NCI-H460 (cell line): ENCODE measurements around the gene TMUB1. TPM values are rescaled to one million over a fixed set of nuclear protein-coding genes. Genes with fewer than 3 reads are reported as not detected.
A peak's percentile ranks its signal among the peaks of the same experiment; 100 is the strongest.
"Not testable (repeated sequence)": the region's sequence is repeated elsewhere in the genome, so short reads cannot be mapped to it uniquely, and the experiment has no call there.

ENCODE experiments used
- DNase-seq: peaks from one replicate; pipeline ENCODE4 v3.0.0-alpha.2; 2016; ENCODE audit warnings: low read depth; ENCODE audit errors: extremely low read depth
- total RNA-seq: library from RNA; depleted of rRNA; stranded (reverse); fragments of >200 nt; shearing (Covaris generic); gene quantifications from 2 replicates; pipeline ENCODE4 v1.2.3, GENCODE V29; 2014

The TMUB1 gene
- total RNA-seq, 1 experiment from 2014 or later: 35.2 TPM

GRCh38 chr7:151057506-151057988 lies 25.7 kb downstream of the TMUB1 start, which contains the start of gene CDK5:
Gene CDK5 (minus strand): TSS chr7:151057897. CDS start chr7:151057848, 49 bp downstream.
- no peak for DNase-seq

- no peak for DNase-seq
Observed at GRCh38 chr7:151056666-151057505, 26.4 kb downstream of the TMUB1 start.

- no peak for DNase-seq
Observed at GRCh38 chr7:151056283-151056665, 27.0 kb downstream of the TMUB1 start.

- DNase-seq: no peak
Observed at GRCh38 chr7:151053751-151054150, 29.5 kb downstream of the TMUB1 start.

- DNase-seq: no peak
Observed at GRCh38 chr7:151053096-151053495, 30.2 kb downstream of the TMUB1 start.

GRCh38 chr7:151051108-151051507 lies 32.2 kb downstream of the TMUB1 start:
- DNase-seq: peak; percentile 38

- DNase-seq: no peak
Observed at GRCh38 chr7:151048911-151049463, 34.3 kb downstream of the TMUB1 start.

- no peak for DNase-seq
Observed at GRCh38 chr7:151047976-151048815, 35.1 kb downstream of the TMUB1 start, which contains the start of gene ASIC3. Gene ASIC3 (plus strand): TSS chr7:151048531. CDS start chr7:151048886, 355 bp downstream.

- no peak for DNase-seq
Observed at GRCh38 chr7:151046603-151047573, 36.4 kb downstream of the TMUB1 start.

GRCh38 chr7:151045967-151046366 lies 37.3 kb downstream of the TMUB1 start:
- DNase-seq: no peak

GRCh38 chr7:151045262-151045661 lies 38.0 kb downstream of the TMUB1 start:
- DNase-seq: no peak

- no peak for DNase-seq
Observed at GRCh38 chr7:151043959-151044358, 39.3 kb downstream of the TMUB1 start.

- not testable (repeated sequence) for DNase-seq
Observed at GRCh38 chr7:151043449-151043848, 39.8 kb downstream of the TMUB1 start.

GRCh38 chr7:151040616-151041375 lies 42.5 kb downstream of the TMUB1 start:
- DNase-seq: no peak

- DNase-seq: no peak
Observed at GRCh38 chr7:151039850-151040548, 43.3 kb downstream of the TMUB1 start.

- peak; percentile 43 for DNase-seq
Observed at GRCh38 chr7:151038951-151039849, 44.1 kb downstream of the TMUB1 start.

- no peak for DNase-seq
Observed at GRCh38 chr7:151035902-151036301, 47.4 kb downstream of the TMUB1 start.
